ENCODE measurements around the gene RIBC1.

The RIBC1 gene

GRCh38 chrX:53379008-53379710 lies 43.5 kb upstream of the RIBC1 start:
- H3K4me3 ChIP-seq (ENCODE audit: control insufficient read depth, low read depth, low read length): no peak overlapping the region
- DNase-seq (ENCODE audit: low read depth): no peak
- TF ChIP-seq CTCF (IDR thresholded peaks at IDR 0.05; ENCODE audit: control insufficient read depth, insufficient read depth, low read depth, low read length, missing control alignments): no peak

GRCh38 chrX:53379747-53380146 lies 42.9 kb upstream of the RIBC1 start:
- no peak for TF ChIP-seq CTCF (IDR thresholded peaks at IDR 0.05; ENCODE audit: control insufficient read depth, insufficient read depth, low read depth, low read length, missing control alignments)
- DNase-seq (ENCODE audit: low read depth): no peak
- H3K4me3 ChIP-seq (ENCODE audit: control insufficient read depth, low read depth, low read length): no peak overlapping the region

GRCh38 chrX:53383376-53384076 lies 39.1 kb upstream of the RIBC1 start:
- H3K4me3 ChIP-seq (ENCODE audit: control insufficient read depth, low read depth, low read length): no peak overlapping the region
- no peak for DNase-seq (ENCODE audit: low read depth)
- no peak for TF ChIP-seq CTCF (IDR thresholded peaks at IDR 0.05; ENCODE audit: control insufficient read depth, insufficient read depth, low read depth, low read length, missing control alignments)

- no peak overlapping the region for H3K4me3 ChIP-seq (ENCODE audit: control insufficient read depth, low read depth, low read length)
- no peak for DNase-seq (ENCODE audit: low read depth)
- TF ChIP-seq CTCF (IDR thresholded peaks at IDR 0.05; ENCODE audit: control insufficient read depth, insufficient read depth, low read depth, low read length, missing control alignments): no peak
Observed at GRCh38 chrX:53395605-53396298, 26.9 kb upstream of the RIBC1 start.

GRCh38 chrX:53398216-53398615 lies 24.5 kb upstream of the RIBC1 start:
- H3K4me3 ChIP-seq (ENCODE audit: control insufficient read depth, low read depth, low read length): no peak overlapping the region
- TF ChIP-seq CTCF (IDR thresholded peaks at IDR 0.05; ENCODE audit: control insufficient read depth, insufficient read depth, low read depth, low read length, missing control alignments): no peak
- DNase-seq (ENCODE audit: low read depth): no peak

GRCh38 chrX:53403535-53403934 lies 19.1 kb upstream of the RIBC1 start:
- no peak for DNase-seq (ENCODE audit: low read depth)
- H3K4me3 ChIP-seq (ENCODE audit: control insufficient read depth, low read depth, low read length): no peak overlapping the region
- no peak for TF ChIP-seq CTCF (IDR thresholded peaks at IDR 0.05; ENCODE audit: control insufficient read depth, insufficient read depth, low read depth, low read length, missing control alignments)
